HepG2 (cell line): Measurements from ENCODE around the gene PHRF1. TPM values are rescaled to one million over a fixed set of nuclear protein-coding genes. Genes with fewer than 3 reads are reported as not detected.

Experiments
- ATM ChIP-seq: fragments of 450-650 bp; IDR thresholded peaks from 2 replicates; pipeline ENCODE4 v1.7.1; 2017; ENCODE audit warnings: mild to moderate bottlenecking, borderline replicate concordance
- CTCF ChIP-seq: sonication (generic); formaldehyde crosslinking; IDR thresholded peaks from 2 replicates; pipeline ENCODE4 v1.5.0; 2020; ENCODE audit warnings: mild to moderate bottlenecking, missing genetic modification reagents, moderate library complexity
- DDIT3 ChIP-seq: sonication (generic); formaldehyde crosslinking; IDR thresholded peaks from 2 replicates; pipeline ENCODE4 v1.4.0; 2020; ENCODE audit warnings: mild to moderate bottlenecking, missing genetic modification reagents
- FLYWCH1 ChIP-seq: sonication (generic); formaldehyde crosslinking; IDR thresholded peaks from 2 replicates; pipeline ENCODE4 v1.8.1; 2023; ENCODE audit warnings: mild to moderate bottlenecking, missing genetic modification reagents
- FOSL2 ChIP-seq: sonication (generic); formaldehyde crosslinking; IDR thresholded peaks from 2 replicates; pipeline ENCODE4 v1.4.0; 2020; ENCODE audit warnings: missing genetic modification reagents
- HMG20B ChIP-seq: conservative IDR thresholded peaks from 2 replicates; pipeline ENCODE4 v1.6.1; 2016; ENCODE audit warnings: missing genetic modification reagents, missing compliant biosample characterization
- HNF1A ChIP-seq, 2 experiments: sonication (generic) in 1 of 2; formaldehyde crosslinking in 1 of 2; IDR thresholded peaks; 2 replicates each; pipeline versions ENCODE4 v1.4.0 to v1.6.1; 2016 to 2020; ENCODE audit warnings: borderline replicate concordance in 1 of 2, low read depth in 1 of 2, mild to moderate bottlenecking in 1 of 2, missing genetic modification reagents in 1 of 2
- IKZF4 ChIP-seq: sonication (generic); formaldehyde crosslinking; IDR thresholded peaks from 2 replicates; pipeline ENCODE4 v1.5.1; 2020; ENCODE audit warnings: borderline replicate concordance, mild to moderate bottlenecking, low read depth, missing genetic modification reagents; ENCODE audit errors: not compliant biosample characterization
- MEIS2 ChIP-seq: sonication (generic); formaldehyde crosslinking; IDR thresholded peaks from 2 replicates; pipeline ENCODE4 v1.9.0; 2021; ENCODE audit warnings: mild to moderate bottlenecking, missing genetic modification reagents
- NFKB2 ChIP-seq: sonication (generic); formaldehyde crosslinking; IDR thresholded peaks from 2 replicates; pipeline ENCODE4 v1.4.0; 2020; ENCODE audit warnings: missing genetic modification reagents, borderline replicate concordance
- NFKBIZ ChIP-seq: IDR thresholded peaks from 2 replicates; pipeline ENCODE4 v1.6.1; 2018; ENCODE audit warnings: missing genetic modification reagents, missing compliant biosample characterization
- PPARG ChIP-seq: conservative IDR thresholded peaks from 2 replicates; pipeline ENCODE4 v1.6.1; 2016; ENCODE audit warnings: missing biosample characterization, missing genetic modification reagents
- PTBP1 ChIP-seq: fragments of 200-400 bp; formaldehyde crosslinking; IDR thresholded peaks from 2 replicates; pipeline ENCODE4 v1.6.1; 2018; ENCODE audit warnings: low read length, low read depth; ENCODE audit not compliant: poor library complexity, severe bottlenecking
- TBL1XR1 ChIP-seq: fragments of 150-350 bp; IDR thresholded peaks from 2 replicates; pipeline ENCODE4 v1.6.1; 2014; ENCODE audit warnings: borderline replicate concordance, low read length; ENCODE audit not compliant: partially characterized antibody
- TRIM22 ChIP-seq: fragments of 450-650 bp; IDR thresholded peaks from 2 replicates; pipeline ENCODE4 v1.6.1; 2017
- ZBTB21 ChIP-seq: sonication (generic); formaldehyde crosslinking; IDR thresholded peaks from 2 replicates; pipeline ENCODE4 v1.4.0; 2020; ENCODE audit warnings: missing genetic modification reagents
- ZBTB3 ChIP-seq: sonication (generic); formaldehyde crosslinking; IDR thresholded peaks from 2 replicates; pipeline ENCODE4 v1.4.0; 2020; ENCODE audit warnings: low read depth, mild to moderate bottlenecking, moderate library complexity, missing genetic modification reagents, borderline replicate concordance
- ZBTB49 ChIP-seq: sonication (generic); formaldehyde crosslinking; IDR thresholded peaks from 2 replicates; pipeline ENCODE4 v1.4.0; 2020; ENCODE audit warnings: missing genetic modification reagents, borderline replicate concordance
- ZKSCAN5 ChIP-seq: sonication (generic); formaldehyde crosslinking; IDR thresholded peaks from 2 replicates; pipeline ENCODE4 v1.5.1; 2020; ENCODE audit warnings: mild to moderate bottlenecking, missing genetic modification reagents
- ZNF34 ChIP-seq: sonication (generic); formaldehyde crosslinking; IDR thresholded peaks from 2 replicates; pipeline ENCODE4 v1.4.0; 2020; ENCODE audit warnings: mild to moderate bottlenecking, missing genetic modification reagents, borderline replicate concordance
- polyA plus RNA-seq, 8 experiments: library from polyadenylated mRNA; depleted of rRNA in 3 of 8; stranded (reverse) in 7 of 8; unstranded in 1 of 8; fragments of >200 nt; fragmentation: Illumina TruSeq in 4 of 8; extraction: Trizol in 4 of 8; gene quantifications; 2 replicates each; pipeline versions ENCODE4 v1.2.1 to v1.2.3, GENCODE V29; 2011 to 2016; ENCODE audit warnings: low read depth in 4 of 8, missing spikeins in 1 of 8, mixed read lengths in 1 of 8; ENCODE audit not compliant: insufficient read depth in 1 of 8
- total RNA-seq, 5 experiments: library from RNA; depleted of rRNA; stranded (reverse); fragments of >200 nt; fragmentation: Illumina TruSeq; extraction: Trizol; gene quantifications; 2 replicates each; pipeline ENCODE4 v1.2.3, GENCODE V29; 2016; ENCODE audit warnings: low read depth in 1 of 5

Gene PHRF1
- total and polyA plus RNA-seq, 2 of the 13 experiments (the other 11 are each of a cell fraction or from before 2014, with no cell fraction given) = 8.2 to 16.7 TPM

- no peak for TF ChIP-seq HNF1A (IDR thresholded peaks at IDR 0.05; ENCODE audit: low read depth)
- no peak for TF ChIP-seq HNF1A (CRISPR knock-in tag; IDR thresholded peaks at IDR 0.05; ENCODE audit: borderline replicate concordance)
- peak; percentile 92 for TF ChIP-seq ZBTB21 (CRISPR knock-in tag)
- no peak for TF ChIP-seq ZKSCAN5 (CRISPR knock-in tag)
- peak; percentile 99 for TF ChIP-seq FOSL2 (CRISPR knock-in tag)
- no peak for TF ChIP-seq NFKB2 (CRISPR knock-in tag)
- TF ChIP-seq ATM = no peak
- TF ChIP-seq HMG20B = peak; percentile 74
- no peak for TF ChIP-seq ZBTB3 (CRISPR knock-in tag)
- TF ChIP-seq IKZF4 (CRISPR knock-in tag) = no peak
- peak; percentile 32; the same call in 1 of the 2 replicates for TF ChIP-seq NFKBIZ (CRISPR knock-in tag)
- peak; percentile 33 for TF ChIP-seq TBL1XR1
- no peak; the same call in 1 of the 2 replicates for TF ChIP-seq CTCF
- no peak for TF ChIP-seq TRIM22
- no peak for TF ChIP-seq DDIT3 (CRISPR knock-in tag)
- peak; percentile 49; the same call in 1 of the 2 replicates for TF ChIP-seq MEIS2 (CRISPR knock-in tag)
- no peak for TF ChIP-seq FLYWCH1 (CRISPR knock-in tag)
- no peak for TF ChIP-seq PPARG
- no peak for TF ChIP-seq ZBTB49 (CRISPR knock-in tag)
- no peak for TF ChIP-seq ZNF34 (CRISPR knock-in tag)
- TF ChIP-seq PTBP1 = no peak
Measured at GRCh38 chr11:587978-588380, 11.7 kb downstream of the PHRF1 start (continued).
